Vagina (tissue), 2 donors: ENCODE measurements around the gene ARL8B. TPM values are rescaled to one million over a fixed set of nuclear protein-coding genes. Genes with fewer than 3 reads are reported as not detected.
"Not testable (repeated sequence)": the region's sequence is repeated elsewhere in the genome, so short reads cannot be mapped to it uniquely, and the experiment has no call there.

Experiments
- DNase-seq, 2 donors: peaks; one replicate each; pipeline ENCODE4 v3.0.0-alpha.2; 2017; ENCODE audit errors: extremely low spot score in 2 of 2
- H3K27ac ChIP-seq: fragments of 200-600 bp; sonication (generic); one replicate; pipeline ENCODE4 v1.5.1; 2019
- H3K27me3 ChIP-seq: fragments of 200-600 bp; sonication (generic); one replicate; pipeline ENCODE4 v1.5.1; 2019
- H3K36me3 ChIP-seq, 2 donors: fragments of 200-600 bp; sonication (generic); one replicate each; pipeline ENCODE4 v1.5.1; 2017 to 2019
- H3K4me1 ChIP-seq: fragments of 200-600 bp; sonication (generic); one replicate; pipeline ENCODE4 v1.5.1; 2019
- H3K4me3 ChIP-seq, 2 donors: fragments of 200-600 bp; sonication (generic); 1 replicate in 1 of 2; 2 replicates in 1 of 2; pipeline ENCODE4 v1.5.1; 2016 to 2019
- H3K9me3 ChIP-seq: fragments of 200-600 bp; sonication (generic); one replicate; pipeline ENCODE4 v1.5.1; 2019
- POLR2A ChIP-seq, 2 donors: fragments of 450-650 bp; IDR thresholded peaks; one replicate each; pipeline ENCODE4 v1.6.1; 2017; ENCODE audit warnings: antibody characterized with exemption in 2 of 2, mild to moderate bottlenecking in 2 of 2, moderate library complexity in 2 of 2
- POLR2AphosphoS5 ChIP-seq, 2 donors: sonication (generic); formaldehyde crosslinking; IDR thresholded peaks; one replicate each; pipeline ENCODE4 v1.9.0; 2017; ENCODE audit warnings: antibody characterized with exemption in 2 of 2, mild to moderate bottlenecking in 2 of 2, low read depth in 1 of 2; ENCODE audit not compliant: insufficient read depth in 1 of 2
- intact Hi-C: fragments of 100-400 bp; cut with DNase I; formaldehyde crosslinking; loops from one replicate; pipeline ENCODE4 v1.15.1; 2023
- total RNA-seq: library from RNA; depleted of rRNA; stranded (reverse); fragments of >200 nt; gene quantifications from one replicate; pipeline ENCODE4 v1.2.3, GENCODE V29; 2016
- TF ChIP-seq, protein P1 (sequence below), 3 experiments: fragments of 450-650 bp in 2 of 3; fragments of 200-600 bp in 1 of 3; sonication (generic) in 1 of 3; IDR thresholded peaks; one replicate each; pipeline ENCODE4 v1.5.1; 2017 to 2019; ENCODE audit warnings: antibody characterized with exemption in 3 of 3, mild to moderate bottlenecking in 2 of 3, moderate library complexity in 2 of 3

Gene ARL8B
- total RNA-seq, 1 donor from 2014 or later: 44.4 TPM

DNA sequence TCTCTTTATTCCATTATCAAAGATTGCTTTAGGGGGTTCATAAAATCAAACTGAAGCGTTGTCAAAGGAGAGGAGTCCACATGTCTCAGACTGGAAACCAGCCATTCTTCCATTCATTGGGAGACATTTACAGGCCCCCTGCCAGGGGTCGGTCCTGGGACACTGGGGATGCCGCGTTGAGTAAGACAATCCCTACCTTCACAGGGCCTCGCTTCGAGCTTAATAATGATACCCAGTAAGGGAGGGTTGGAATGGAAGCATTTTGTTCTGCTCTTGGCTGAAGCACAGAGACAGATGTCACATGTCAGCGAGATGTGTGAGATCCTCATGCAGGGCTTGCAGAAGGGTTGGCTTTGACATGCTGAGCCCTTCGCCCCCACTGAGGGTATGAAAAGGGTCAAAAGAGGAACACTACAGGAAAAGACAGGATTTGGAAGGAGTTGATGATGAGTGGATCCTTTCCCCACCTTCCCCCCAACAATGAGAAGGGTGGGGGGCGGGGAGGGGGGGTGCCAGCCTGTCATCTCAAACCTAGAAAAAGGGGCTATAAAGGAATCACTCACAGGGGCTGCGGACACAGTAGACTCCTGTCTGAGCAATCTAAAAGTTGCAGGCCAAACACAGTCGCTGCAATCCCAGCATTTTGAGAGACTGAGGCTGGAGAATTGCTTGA lies 25.6 kb upstream of the ARL8B start:
- no peak for DNase-seq
- Histone ChIP-seq H3K27me3 (no peaks in the 10 kb centered on the region), H3K36me3 (no peaks in the 10 kb centered on the region), H3K4me1 (peaks cover 17% of the 10 kb centered on the region), H3K27ac (peak overlapping the region; percentile 55), H3K9me3 (no peaks in the 10 kb centered on the region), H3K4me3 (peak overlapping the region; percentile 26 to 46)
- TF ChIP-seq POLR2AphosphoS5 (IDR thresholded peaks at IDR 0.05; ENCODE audit: insufficient read depth in 1 of 2, low read depth in 1 of 2): no peak
- no peak for TF ChIP-seq POLR2A (IDR thresholded peaks at IDR 0.05)
- TF ChIP-seq, protein P1, sequence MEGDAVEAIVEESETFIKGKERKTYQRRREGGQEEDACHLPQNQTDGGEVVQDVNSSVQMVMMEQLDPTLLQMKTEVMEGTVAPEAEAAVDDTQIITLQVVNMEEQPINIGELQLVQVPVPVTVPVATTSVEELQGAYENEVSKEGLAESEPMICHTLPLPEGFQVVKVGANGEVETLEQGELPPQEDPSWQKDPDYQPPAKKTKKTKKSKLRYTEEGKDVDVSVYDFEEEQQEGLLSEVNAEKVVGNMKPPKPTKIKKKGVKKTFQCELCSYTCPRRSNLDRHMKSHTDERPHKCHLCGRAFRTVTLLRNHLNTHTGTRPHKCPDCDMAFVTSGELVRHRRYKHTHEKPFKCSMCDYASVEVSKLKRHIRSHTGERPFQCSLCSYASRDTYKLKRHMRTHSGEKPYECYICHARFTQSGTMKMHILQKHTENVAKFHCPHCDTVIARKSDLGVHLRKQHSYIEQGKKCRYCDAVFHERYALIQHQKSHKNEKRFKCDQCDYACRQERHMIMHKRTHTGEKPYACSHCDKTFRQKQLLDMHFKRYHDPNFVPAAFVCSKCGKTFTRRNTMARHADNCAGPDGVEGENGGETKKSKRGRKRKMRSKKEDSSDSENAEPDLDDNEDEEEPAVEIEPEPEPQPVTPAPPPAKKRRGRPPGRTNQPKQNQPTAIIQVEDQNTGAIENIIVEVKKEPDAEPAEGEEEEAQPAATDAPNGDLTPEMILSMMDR (IDR thresholded peaks at IDR 0.05): no peak
- intact Hi-C loops: no loop called here

DNA sequence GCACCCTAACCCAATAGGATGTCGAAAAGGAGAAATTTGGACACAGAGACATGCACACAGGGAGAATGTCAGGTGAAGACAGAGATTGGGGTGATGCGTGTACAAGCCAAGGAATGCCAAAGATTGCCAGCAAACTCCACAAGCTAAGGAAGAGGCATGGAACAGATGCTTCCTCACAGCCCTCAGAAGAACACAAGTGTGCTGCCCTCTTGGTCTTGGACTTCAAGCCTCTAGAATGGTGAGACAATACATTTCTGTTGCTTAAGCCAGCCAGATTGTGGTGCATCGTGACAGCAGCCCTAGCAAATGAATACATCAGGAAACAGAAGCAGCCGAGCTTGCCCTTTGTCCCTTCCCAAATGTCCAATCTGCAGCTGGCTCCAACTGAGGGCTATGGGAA lies 23.7 kb upstream of the ARL8B start:
- Histone ChIP-seq H3K4me3 (no peak overlapping the region), H3K4me1 (peaks cover 17% of the 10 kb centered on the region), H3K27me3 (no peaks in the 10 kb centered on the region), H3K9me3 (no peaks in the 10 kb centered on the region), H3K27ac (no peak overlapping the region), H3K36me3 (no peaks in the 10 kb centered on the region)
- DNase-seq: no peak
- TF ChIP-seq POLR2AphosphoS5 (IDR thresholded peaks at IDR 0.05; ENCODE audit: insufficient read depth in 1 of 2, low read depth in 1 of 2) (no peak), POLR2A (IDR thresholded peaks at IDR 0.05) (no peak)
- TF ChIP-seq, protein P1 (IDR thresholded peaks at IDR 0.05): no peak
- intact Hi-C loops: no loop called here

DNA sequence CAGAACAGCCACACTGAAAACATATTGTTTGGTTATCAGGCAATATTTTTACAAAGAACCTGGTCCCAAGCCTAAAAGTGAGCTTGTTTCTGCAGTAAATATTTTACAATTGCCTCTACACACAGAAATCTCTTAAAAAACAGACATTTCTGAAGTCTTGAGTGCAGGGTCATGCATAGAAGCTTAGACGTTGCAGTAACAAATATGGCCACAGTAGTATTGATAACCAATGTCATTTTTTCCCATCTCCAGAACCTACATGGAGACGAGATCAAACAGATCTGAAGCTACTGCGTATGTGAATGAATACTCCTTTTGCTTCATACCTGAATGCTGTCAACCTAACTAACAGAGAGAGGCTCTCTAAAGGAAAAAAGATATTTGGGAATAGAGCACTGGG lies 19.6 kb upstream of the ARL8B start:
- no peaks in the 10 kb centered on the region for H3K4me1 ChIP-seq
- no peaks in the 10 kb centered on the region for H3K36me3 ChIP-seq
- intact Hi-C loops: no loop called here
- no peak overlapping the region for H3K27ac ChIP-seq
- H3K4me3 ChIP-seq: no peak overlapping the region
- H3K27me3 ChIP-seq: no peaks in the 10 kb centered on the region
- DNase-seq: no peak
- TF ChIP-seq, protein P1 (IDR thresholded peaks at IDR 0.05): no peak
- TF ChIP-seq POLR2A (IDR thresholded peaks at IDR 0.05) (no peak), POLR2AphosphoS5 (IDR thresholded peaks at IDR 0.05; ENCODE audit: insufficient read depth in 1 of 2, low read depth in 1 of 2) (no peak)
- H3K9me3 ChIP-seq: no peaks in the 10 kb centered on the region

DNA sequence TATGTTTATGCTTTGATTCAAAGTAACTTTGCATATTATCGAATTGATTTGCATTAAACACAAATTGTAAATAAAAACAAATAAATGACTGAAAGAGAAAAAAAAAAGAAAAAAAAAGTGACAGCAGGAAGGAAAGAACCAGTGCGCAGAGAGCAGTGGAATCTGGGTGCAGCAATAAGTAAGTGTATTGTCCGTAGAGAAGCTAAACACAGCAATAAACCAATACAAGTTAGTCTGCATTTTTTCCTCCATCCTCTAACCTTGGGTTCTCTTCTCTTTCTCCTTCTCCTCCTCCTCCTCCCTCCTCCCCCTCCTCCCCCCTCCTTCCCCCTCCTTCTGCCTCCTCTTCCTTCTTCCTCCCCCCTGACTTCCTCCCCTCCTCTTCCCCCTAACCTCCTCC lies 18.3 kb upstream of the ARL8B start:
- H3K27me3 ChIP-seq: no peaks in the 10 kb centered on the region
- H3K4me1 ChIP-seq: no peaks in the 10 kb centered on the region
- no peaks in the 10 kb centered on the region for H3K36me3 ChIP-seq
- no peaks in the 10 kb centered on the region for H3K9me3 ChIP-seq
- H3K4me3 ChIP-seq: no peak overlapping the region
- H3K27ac ChIP-seq: no peak overlapping the region
- intact Hi-C loops: no loop called here
- TF ChIP-seq POLR2AphosphoS5 (IDR thresholded peaks at IDR 0.05; ENCODE audit: insufficient read depth in 1 of 2, low read depth in 1 of 2) (no peak), POLR2A (IDR thresholded peaks at IDR 0.05) (no peak)
- TF ChIP-seq, protein P1 (IDR thresholded peaks at IDR 0.05): no peak
- no peak for DNase-seq

DNA sequence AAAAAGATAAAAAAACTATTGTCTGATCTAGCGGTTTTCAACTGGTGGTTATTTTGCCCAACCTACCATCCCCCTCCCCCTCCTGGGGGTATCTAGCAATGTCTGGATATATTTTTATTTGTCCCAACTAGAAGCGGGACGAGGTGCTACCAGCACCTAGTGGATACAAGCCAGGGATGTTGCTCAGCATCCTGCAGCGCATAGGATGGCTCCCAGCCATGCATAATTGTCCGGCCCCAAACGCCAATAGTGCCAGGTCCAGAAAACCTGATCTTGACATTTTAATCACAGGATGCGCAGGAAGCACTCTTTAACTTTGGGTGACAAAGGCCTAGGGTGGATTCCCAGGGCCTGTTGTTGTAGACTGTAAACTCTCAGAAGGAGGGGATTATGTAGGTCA lies 17.0 kb upstream of the ARL8B start:
- no peak for DNase-seq
- H3K36me3 ChIP-seq: no peaks in the 10 kb centered on the region
- no peaks in the 10 kb centered on the region for H3K9me3 ChIP-seq
- no peak for TF ChIP-seq POLR2AphosphoS5 (IDR thresholded peaks at IDR 0.05; ENCODE audit: insufficient read depth in 1 of 2, low read depth in 1 of 2)
- TF ChIP-seq, protein P1 (IDR thresholded peaks at IDR 0.05): no peak
- no peak for TF ChIP-seq POLR2A (IDR thresholded peaks at IDR 0.05)
- no peaks in the 10 kb centered on the region for H3K4me1 ChIP-seq
- H3K27ac ChIP-seq: no peak overlapping the region
- intact Hi-C loops: no loop called here
- H3K27me3 ChIP-seq: no peaks in the 10 kb centered on the region
- H3K4me3 ChIP-seq: no peak overlapping the region

- DNase-seq, H3K4me3 ChIP-seq, H3K36me3 ChIP-seq, H3K27ac ChIP-seq, H3K27me3 ChIP-seq, H3K9me3 ChIP-seq, intact Hi-C loops, H3K4me1 ChIP-seq: not testable (repeated sequence)
Observed at GRCh38 chr3:5106371-5106770, 15.7 kb upstream of the ARL8B start.

DNA sequence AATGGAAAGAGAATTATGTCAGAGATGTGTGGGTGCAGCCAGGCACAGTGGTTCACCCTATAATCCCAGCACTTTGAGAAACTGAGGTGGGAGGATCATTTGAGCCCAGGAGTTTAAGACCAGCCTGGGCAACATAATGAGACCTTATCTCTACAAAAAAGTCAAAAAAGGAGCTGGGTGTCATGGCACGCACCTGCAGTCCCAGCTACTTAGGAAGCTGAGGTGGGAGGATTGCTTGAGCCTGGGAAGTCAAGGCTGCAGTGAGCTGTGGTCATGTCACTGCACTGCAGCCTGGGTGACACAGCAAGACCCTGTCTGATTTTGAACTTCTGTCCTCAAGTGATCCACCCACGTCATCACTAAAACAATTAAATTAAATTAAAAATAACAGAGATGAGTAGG lies 15.2 kb upstream of the ARL8B start:
- intact Hi-C loops, H3K9me3 ChIP-seq, H3K36me3 ChIP-seq, DNase-seq, H3K4me1 ChIP-seq, H3K4me3 ChIP-seq, H3K27ac ChIP-seq, H3K27me3 ChIP-seq: not testable (repeated sequence)
